Dermis blood vessel endothelial cell (primary cell): ENCODE measurements around the gene BRAF. TPM values are rescaled to one million over a fixed set of nuclear protein-coding genes. Genes with fewer than 3 reads are reported as not detected.
A peak's percentile ranks its signal among the peaks of the same experiment; 100 is the strongest.
"Not testable (repeated sequence)": the region's sequence is repeated elsewhere in the genome, so short reads cannot be mapped to it uniquely, and the experiment has no call there.

Experiments
- DNase-seq: peaks from one replicate; pipeline ENCODE4 v3.0.0; 2010
- total RNA-seq: library from RNA; depleted of rRNA; stranded (reverse); fragments of >200 nt; gene quantifications from 2 replicates; pipeline ENCODE4 v1.2.3, GENCODE V29; 2014

Gene BRAF
- total RNA-seq, 1 donor from 2014 or later: 25.0 TPM

DNA sequence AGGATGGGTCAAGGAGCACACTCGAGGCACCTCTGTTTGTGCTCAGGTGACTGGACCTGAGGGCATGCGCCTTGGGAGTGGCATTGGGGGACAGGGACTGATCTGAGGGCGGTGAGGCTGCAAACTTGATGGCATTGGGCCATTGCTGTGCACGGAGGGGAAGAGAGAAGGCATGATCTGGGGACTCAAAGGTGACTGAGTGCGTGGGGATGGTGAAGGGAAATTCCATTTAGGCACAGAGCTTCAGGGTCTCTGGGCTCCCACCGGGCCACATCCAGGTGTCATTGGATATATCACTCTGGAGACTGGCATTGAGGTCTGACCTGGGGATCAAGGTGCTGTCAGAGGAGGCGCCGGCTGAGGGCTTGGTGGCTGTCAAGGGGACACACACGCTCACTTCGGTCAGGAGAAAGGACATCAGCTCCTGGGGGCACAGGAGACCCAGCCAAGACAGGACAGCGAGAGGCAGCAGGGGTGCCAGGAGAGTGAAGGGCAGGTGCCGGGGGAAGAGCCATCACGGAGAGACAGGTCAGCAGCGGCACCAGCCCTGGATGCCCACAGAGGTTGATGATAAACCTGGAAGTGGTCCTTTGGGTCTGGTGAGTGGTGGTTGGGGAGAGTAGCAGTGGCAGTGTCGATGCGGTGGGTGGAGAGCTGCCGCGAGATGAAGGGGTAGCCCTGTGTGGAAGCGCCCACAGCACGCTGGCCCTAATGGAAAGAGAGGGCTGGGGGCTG is 246.5 kb downstream of the BRAF start:
- no peak for DNase-seq

DNA sequence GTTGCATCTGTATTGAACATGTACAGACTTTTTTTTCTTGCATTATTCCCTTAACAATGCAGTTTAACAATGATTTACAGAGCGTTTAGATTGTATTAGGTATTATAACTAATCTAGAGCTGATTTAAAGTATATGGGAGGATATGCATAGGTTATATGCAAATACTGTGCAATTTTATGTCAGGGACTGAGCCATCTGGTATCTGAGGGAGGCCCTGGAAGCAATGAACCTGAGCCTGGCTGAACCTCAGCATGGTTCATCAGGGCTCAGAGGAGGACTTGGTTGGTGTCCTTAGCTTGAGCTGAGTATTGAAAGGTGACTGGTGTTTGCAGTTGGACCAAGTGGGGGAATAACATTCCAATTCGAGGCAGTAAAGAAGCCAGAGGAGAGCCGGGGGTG is 247.2 kb downstream of the BRAF start:
- DNase-seq: no peak

DNA sequence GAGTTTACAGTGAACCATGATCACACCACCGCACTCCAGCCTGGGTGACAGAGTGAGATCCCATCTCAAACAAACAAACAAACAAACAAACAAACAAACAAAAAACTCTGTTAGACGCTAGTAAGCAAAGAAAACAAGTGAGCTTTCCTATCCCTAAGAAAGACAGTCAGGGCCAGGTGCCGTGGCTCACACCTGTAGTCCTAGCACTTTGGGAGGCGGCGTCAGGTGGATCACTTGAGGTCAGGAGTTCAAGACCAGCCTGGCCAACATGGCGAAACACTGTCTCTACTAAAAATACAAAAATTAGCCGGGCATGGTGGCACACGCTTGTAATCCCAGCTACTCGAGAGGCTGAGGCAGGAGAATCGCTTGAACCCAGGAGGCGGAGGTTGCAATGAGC is 247.8 kb downstream of the BRAF start:
- DNase-seq: not testable (repeated sequence)

DNA sequence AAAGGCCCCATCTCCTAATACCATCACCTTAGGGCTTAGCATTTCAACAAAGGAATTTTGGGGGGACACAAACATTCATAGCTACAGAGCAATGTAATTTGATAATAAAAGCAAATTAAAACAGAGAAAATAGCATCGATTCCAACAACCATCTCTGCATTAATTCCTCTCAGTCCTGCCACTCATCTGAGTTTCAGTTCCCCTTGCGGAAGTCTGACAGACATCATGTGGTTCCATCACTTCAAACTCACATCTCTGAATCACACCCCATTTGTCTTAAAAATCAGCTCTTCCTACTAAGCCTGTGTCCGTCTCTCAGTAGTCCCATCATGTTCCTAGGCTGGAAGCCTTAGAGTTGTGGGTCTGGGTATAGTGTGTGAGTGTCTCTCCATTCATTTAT is 248.4 kb downstream of the BRAF start:
- no peak for DNase-seq

DNA sequence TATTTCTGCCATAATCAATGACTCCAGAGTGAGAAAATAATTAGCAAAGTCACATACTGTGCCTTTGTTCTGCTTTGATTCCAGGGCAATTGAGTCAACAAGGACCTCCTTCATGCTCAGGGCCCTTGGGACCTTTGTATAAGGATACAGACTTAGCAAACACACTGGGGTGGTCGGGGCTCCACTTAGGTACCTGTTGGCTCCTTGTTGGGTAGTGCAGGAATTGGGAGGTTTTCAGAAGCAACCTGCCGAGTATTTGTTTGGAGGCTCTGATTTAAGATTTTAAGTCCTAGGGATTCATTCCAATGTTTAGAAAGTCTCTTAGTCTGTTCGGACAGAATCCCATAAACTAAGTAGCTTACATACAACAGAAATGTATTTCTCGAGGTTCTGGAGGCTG is 249.0 kb downstream of the BRAF start:
- DNase-seq: no peak

DNA sequence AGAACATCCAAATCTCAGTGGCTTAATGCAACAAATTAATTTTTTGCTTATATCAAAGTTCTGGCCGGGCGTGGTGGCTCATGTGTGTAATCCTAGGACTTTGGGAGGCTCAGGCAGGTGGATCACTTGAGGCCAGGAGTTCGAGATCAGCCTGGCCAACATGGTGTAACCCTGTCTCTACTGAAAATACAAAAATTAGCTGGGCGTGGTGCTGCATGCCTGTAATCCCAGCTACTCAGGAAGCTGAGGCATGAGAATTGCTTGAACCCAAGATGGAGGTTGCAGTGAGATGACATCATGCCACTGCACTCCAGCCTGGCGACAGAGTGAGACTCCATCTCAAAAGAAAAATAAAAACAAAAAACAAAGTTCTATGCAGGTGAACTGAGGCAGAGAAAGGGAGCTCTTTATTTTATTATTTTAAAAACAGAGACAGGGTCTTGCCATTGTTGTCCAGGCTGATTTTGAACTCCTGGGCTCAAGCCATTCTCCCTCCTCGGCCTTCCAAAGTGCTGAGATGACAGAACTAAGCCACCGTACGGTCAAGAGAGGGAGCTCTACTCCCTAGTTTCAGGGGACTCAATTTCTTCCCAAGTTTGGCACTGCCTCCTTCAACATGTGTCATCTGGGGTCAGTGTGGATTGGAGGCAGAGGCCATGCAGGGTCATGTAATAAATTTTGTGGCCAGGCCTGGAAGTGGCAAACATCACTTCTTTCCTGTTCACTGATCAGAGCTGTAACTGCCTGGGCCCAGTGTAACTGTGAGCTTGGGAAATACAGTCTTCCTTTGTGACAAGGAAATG is 249.6 kb downstream of the BRAF start:
- peak; percentile 80 for DNase-seq

DNA sequence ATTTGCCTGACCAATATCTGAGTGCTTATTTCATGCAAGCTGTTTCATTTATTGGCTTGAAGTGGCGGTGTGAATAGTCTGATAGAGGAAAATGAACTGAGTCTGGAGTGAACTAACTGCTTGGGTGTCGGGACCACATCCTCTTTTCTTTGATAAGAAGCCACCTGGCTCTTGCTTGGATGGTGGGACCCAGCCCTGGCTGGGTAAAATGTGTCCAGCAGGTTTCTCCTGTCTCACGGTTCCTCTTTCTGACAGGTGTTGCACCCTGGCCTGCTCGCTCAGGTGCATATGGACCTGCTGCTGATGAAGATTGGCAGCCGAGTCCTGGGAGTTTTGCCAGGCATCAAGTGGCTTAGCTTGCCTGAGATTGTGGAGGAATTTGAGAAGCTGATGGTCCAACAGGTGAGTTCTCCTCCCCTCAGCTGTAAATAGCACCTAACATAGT is 250.4 kb downstream of the BRAF start:
- DNase-seq: no peak

DNA sequence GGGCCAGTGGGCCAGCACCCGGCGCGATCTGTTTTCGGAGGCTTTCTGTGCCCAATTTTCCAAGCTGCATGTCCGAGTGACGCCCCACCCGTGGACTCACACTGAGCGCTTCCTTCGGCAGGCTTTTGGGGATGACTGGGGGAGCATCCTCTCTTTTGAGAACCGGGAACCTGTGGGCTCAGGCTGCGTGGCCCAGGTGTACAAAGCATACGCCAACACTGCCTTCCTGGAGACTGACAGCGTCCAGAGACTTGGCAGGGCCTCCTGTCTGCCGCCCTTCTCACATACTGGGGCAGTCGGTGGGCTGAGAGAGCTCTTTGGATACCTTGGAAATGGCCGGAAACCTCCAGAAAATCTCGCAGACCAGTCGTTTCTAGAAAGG is 251.0 kb downstream of the BRAF start:
- no peak for DNase-seq

DNA sequence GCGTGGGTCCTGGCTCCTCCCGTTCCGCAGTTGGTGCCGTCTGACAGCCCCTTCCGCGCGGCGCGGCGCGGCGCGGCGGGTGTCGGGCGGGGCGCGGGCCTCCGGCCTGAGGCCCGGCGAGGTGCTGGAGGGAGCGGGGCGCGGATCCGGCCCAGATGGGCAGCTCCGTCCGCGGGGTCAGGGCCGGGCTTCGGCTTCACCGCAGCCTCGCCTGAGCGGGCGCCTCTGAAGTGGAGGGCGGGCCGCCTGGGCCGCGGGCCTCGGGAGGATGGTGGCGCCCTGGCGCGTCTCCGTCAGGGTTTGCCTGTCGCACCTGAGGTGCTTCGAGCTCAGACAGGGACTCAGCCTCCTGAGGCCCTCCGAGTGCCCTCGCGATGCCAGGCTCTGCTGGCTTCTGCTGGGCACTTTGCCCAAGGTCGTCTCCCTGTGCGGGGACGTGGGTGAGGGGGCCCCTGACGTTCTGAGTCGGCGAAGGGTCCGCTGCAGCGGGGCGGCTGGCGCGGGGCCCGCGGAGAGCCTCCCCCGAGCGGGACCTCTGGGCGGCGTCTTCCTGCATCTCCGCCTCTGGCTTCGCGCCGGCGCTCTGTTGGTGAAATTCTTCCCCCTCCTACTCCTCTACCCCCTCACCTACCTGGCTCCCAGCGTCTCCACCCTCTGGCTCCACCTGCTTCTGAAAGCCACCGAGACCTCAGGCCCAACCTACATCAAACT is 251.5 kb downstream of the BRAF start:
- peak; percentile 38 for DNase-seq

DNA sequence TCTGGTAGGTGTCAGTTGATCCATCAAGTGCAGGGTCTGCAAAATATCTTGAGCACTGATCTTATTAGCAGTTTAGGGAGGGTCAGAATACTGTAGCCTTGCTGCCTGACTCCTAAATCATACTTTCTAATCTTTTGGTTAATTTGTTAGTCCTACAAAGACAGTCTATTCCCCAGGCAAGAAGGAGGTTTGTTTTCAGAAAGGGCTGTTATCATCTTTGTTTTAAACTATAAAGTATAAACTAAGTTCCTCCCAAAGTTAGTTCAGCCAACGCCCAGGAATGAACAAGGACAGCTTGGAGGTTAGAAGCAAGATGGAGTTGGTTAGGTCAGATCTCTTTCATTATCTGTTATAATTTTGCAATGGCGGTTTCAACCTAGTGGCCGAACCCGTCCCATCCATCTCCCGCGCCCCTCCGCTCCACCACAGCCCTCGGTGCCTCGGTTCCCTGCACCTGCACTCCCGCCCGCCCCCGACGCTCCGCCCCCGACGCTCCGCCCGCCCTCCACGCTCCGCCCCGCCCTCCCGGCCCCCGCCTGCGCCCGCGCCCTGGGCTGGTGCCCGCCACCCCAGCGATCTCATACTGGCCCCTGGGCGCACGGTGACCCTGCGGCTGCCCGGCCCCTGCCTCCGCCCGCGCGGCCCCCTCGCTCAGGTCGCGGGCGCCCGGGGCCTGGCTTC is 252.2 kb downstream of the BRAF start, which contains the start of gene ADCK2:
ADCK2 (plus strand) TSS at position 564 of the 681 bp plus-strand sequence. CDS start 386 bp downstream, outside the sequence.
- DNase-seq: peak; percentile 55

DNA sequence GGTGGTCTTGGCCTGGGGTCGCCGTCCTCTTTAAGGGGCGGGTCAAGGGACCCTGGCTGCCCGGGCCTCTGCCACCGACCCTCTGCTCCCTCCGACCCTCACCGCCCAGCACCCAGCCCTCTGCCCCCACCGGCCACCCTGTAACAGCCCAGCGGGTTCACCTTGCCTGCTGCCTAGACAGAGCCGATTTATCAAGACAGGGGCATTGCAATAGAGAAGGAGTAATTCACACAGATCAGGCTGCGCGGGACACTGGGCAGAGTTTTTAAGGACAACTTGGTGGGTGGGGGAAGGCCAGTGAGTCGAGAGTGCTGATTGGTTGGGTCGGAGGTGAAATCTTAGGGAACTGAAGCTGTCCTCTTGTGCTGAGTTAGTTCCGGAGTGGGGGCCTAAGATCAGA is 252.8 kb downstream of the BRAF start:
- no peak for DNase-seq

DNA sequence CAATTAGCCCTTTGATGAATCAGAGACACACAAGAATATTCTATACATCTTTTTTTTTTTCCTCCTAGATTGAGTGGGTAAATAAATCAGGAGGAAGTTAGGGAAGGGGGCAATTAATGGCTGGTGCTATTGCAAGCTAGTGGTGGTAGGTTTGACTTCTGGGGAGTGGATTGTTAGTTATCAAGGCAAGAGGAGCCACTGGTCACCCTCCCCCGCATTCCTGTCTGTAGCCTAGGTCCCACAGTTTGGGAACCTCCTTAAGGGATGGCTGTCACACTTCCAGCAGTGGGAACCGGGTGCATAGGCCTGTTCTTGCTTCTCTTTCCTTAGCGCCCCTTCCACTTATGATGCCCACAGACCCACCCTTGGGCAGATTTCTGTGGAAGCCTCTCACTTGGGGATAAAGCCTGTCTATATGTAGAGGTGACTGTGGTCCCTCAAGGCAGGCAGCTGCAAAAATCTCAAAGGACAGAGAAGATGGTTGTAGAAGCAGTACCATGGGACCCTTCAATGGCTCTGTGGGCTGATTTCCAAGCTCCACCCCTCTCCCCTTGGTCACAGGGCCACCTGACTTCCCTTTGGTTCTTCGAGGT is 254.3 kb downstream of the BRAF start:
- no peak for DNase-seq

DNA sequence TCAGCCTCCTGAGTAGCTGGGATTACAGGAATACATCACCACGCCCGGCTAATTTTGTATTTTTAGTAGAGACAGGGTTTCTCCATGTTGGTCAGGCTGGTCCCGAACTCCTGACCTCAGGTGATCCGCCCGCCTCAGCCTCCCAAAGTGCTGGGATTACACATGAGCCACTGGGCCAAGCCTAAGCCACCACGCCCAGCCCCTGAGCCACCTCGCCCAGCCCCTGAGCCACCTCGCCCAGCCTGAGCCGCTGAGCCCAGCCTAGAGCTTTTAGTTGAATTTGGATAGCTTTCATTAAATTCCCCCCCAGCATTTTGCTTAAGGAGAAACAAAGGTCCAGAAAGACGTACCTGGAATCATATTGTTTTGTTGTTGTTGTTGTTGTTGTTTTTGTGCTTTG is 254.9 kb downstream of the BRAF start:
- not testable (repeated sequence) for DNase-seq

DNA sequence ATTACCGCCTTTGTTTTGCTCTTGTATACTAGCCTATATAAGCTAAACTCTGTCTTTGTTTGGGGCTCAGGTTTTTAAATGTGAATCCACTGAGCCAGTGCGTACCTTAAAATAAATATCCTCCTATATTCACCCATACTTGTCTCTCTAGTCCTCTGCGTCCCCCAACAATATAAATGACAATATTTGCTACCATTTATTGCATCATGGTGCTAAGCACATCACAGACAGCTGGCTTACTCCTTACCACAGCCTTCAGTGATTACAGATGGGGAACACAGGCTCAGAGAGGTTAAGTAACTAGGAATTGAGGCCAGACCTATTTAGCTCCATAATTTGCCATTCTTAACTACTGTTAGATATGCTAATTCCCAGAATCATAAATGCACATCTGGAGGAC is 255.4 kb downstream of the BRAF start:
- DNase-seq: no peak

Other genes with a start within 250 kb of the BRAF start
- 124 and 217 TPM in 2 replicates for gene NDUFB2, start 228.2 kb downstream of the BRAF start, total RNA-seq
- 15.1 and 17.0 TPM in 2 replicates for gene MRPS33, start 90.0 kb upstream of the BRAF start, total RNA-seq
- gene TMEM178B, start 149.1 kb upstream of the BRAF start, total RNA-seq: 0.09 and 0.34 TPM in 2 replicates